ENCODE results near the gene SNRNP35. TPM values are rescaled to one million over a fixed set of nuclear protein-coding genes. Genes with fewer than 3 reads are reported as not detected.

SNRNP35 gene
- total RNA-seq, 4 donors from 2014 or later: 19.1 to 36.3 (median 21.4) TPM

GRCh38 chr12:123435636-123436016 is 22.3 kb upstream of the SNRNP35 start:
- TF ChIP-seq POLR2A (IDR thresholded peaks at IDR 0.05) (no peak), CTCF (IDR thresholded peaks at IDR 0.05) (no peak)
- H3K4me3 ChIP-seq (replicated peaks in 1 of 3): peak overlapping the region; percentile 69 to 91 (median 77)
- H3K36me3 ChIP-seq: peaks cover 0 to 4% of the 10 kb centered on the region in 2 donors
- no peak for DNase-seq
- intact Hi-C loops (cut with DNase I): loop anchor here (10.0 kb wide), 1 partner anchor 51 kb away; the partner anchor contains the start of gene KMT5A
- no peaks in the 10 kb centered on the region for H3K27me3 ChIP-seq
- WGBS, 2 donors: 40 to 46% methylated on average over 5 of the region's 5 CpGs
- H3K4me1 ChIP-seq: peaks cover 35 to 45% of the 10 kb centered on the region in 2 donors
- H3K27ac ChIP-seq: peak overlapping the region; percentile 71 to 93 (median 82)
- no peaks in the 10 kb centered on the region for H3K9me3 ChIP-seq

- Histone ChIP-seq H3K4me3 (replicated peaks in 1 of 3) (peak within 1 kb of the TSS; percentile 69 to 91 (median 77)), H3K27me3 (no peaks in the 10 kb centered on the region), H3K9me3 (no peaks in the 10 kb centered on the region), H3K36me3 (no peaks in the 10 kb centered on the region), H3K27ac (peak within 1 kb of the TSS; percentile 71 to 93 (median 82)), H3K4me1 (peaks cover 35 to 45% of the 10 kb centered on the region in 2 donors)
- DNase-seq: peak; percentile 87 to 89
- 0 to 1% methylated on average over 56 to 58 of the region's 69 CpGs for WGBS, 2 donors
- intact Hi-C loops (cut with DNase I): loop anchor here (10.0 kb wide), 1 partner anchor 51 kb away; the partner anchor contains the start of gene KMT5A
- TF ChIP-seq CTCF (IDR thresholded peaks at IDR 0.05) (no peak), POLR2A (IDR thresholded peaks at IDR 0.05) (peak; percentile 13 to 77)
Observed at GRCh38 chr12:123436017-123436964, 21.6 kb upstream of the SNRNP35 start, which contains the start of gene RILPL2. TSS of gene RILPL2 (minus strand) at chr12:123436684. CDS start at chr12:123436420, 264 bp downstream.

DNA sequence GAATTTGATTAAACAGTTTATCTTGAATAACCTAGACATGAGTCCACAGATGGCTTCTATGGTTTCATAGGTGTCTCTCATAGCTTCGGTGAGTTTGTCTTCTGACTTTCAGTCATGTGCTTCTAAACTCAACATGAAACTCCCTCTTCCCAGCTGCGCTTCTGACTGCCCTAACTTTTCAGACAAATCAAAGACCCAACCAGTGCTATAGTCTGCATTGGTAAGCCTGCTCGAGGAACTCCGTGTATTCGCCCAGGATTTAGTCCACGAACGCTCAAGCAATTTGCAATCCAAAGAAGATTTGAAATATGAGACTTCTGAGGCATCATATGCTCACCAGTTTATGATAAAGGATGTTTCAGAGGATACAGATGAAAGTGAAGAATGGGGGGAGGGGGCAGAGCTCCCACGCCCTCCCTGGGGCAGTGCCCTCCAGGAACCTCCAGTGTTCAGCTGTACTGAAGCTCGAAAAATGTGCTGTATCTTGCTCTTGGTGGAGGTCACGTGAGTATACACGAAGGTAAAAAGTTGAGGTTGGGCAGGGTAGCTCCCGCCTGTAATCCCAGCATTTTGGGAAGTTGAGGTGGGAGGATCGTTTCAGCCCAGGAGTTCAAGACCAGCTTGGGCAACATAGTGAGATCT is 16.3 kb upstream of the SNRNP35 start:
- Histone ChIP-seq H3K36me3 (no peaks in the 10 kb centered on the region), H3K27ac (no peak overlapping the region), H3K4me3 (replicated peaks in 1 of 3) (no peak overlapping the region), H3K27me3 (no peaks in the 10 kb centered on the region), H3K4me1 (peaks cover 24 to 33% of the 10 kb centered on the region in 2 donors), H3K9me3 (no peaks in the 10 kb centered on the region)
- no peak for DNase-seq
- no peak for TF ChIP-seq CTCF (IDR thresholded peaks at IDR 0.05)
- no peak for TF ChIP-seq POLR2A (IDR thresholded peaks at IDR 0.05)
- intact Hi-C loops (cut with DNase I): no loop called here
- 90 to 93% methylated on average over 13 of the region's 13 CpGs for WGBS, 2 donors

GRCh38 chr12:123442774-123443173 is 15.2 kb upstream of the SNRNP35 start:
- Histone ChIP-seq H3K36me3 (no peaks in the 10 kb centered on the region), H3K27ac (no peak overlapping the region), H3K4me1 (peaks cover 26 to 41% of the 10 kb centered on the region in 2 donors), H3K4me3 (replicated peaks in 1 of 3) (no peak overlapping the region), H3K27me3 (no peaks in the 10 kb centered on the region), H3K9me3 (no peaks in the 10 kb centered on the region)
- DNase-seq: no peak
- WGBS, 2 donors: 83 to 85% methylated on average over 4 of the region's 4 CpGs
- intact Hi-C loops (cut with DNase I): no loop called here
- TF ChIP-seq POLR2A (IDR thresholded peaks at IDR 0.05): no peak
- TF ChIP-seq CTCF (IDR thresholded peaks at IDR 0.05): no peak
